ENCODE data around the gene CEACAM7. TPM values are rescaled to one million over a fixed set of nuclear protein-coding genes. Genes with fewer than 3 reads are reported as not detected.

The CEACAM7 gene
- 1 to 10 TPM; 3.7 to 7.8 (median 5.0) TPM for total RNA-seq

GRCh38 chr19:41688098-41688497 is at the start of gene CEACAM7:
TSS of gene CEACAM7 (minus strand) at chr19:41688270. CDS start at chr19:41688165, 105 bp downstream.
- no peak for DNase-seq (ENCODE audit: low spot score in 2 of 2)
- no peak for TF ChIP-seq POLR2A (IDR thresholded peaks at IDR 0.05)
- TF ChIP-seq CTCF (IDR thresholded peaks at IDR 0.05), result no peak
- intact Hi-C loops (cut with DNase I; ENCODE audit: low total_unique reads), result no loop called here
- no peak within 1 kb of the TSS for H3K4me3 ChIP-seq (ENCODE audit: low read depth, poor library complexity, severe bottlenecking)
- 67 to 70% methylated on average over 1 of the region's 1 CpG for WGBS, 2 donors

- intact Hi-C loops (cut with DNase I; ENCODE audit: low total_unique reads), result no loop called here
- H3K4me3 ChIP-seq (ENCODE audit: low read depth, poor library complexity, severe bottlenecking), result no peak overlapping the region
- DNase-seq (ENCODE audit: low spot score in 2 of 2), result no peak
- WGBS, 2 donors, result 74 to 82% methylated on average over 5 of the region's 5 CpGs
- TF ChIP-seq CTCF (IDR thresholded peaks at IDR 0.05) (no peak), POLR2A (IDR thresholded peaks at IDR 0.05) (no peak)
These were observed 47.1 kb upstream of the CEACAM7 start for GRCh38 chr19:41735071-41735600.

GRCh38 chr19:41734585-41734984 is 46.5 kb upstream of the CEACAM7 start:
- no peak for TF ChIP-seq CTCF (IDR thresholded peaks at IDR 0.05)
- no peak for TF ChIP-seq POLR2A (IDR thresholded peaks at IDR 0.05)
- intact Hi-C loops (cut with DNase I; ENCODE audit: low total_unique reads), result no loop called here
- no peak overlapping the region for H3K4me3 ChIP-seq (ENCODE audit: low read depth, poor library complexity, severe bottlenecking)
- no peak for DNase-seq (ENCODE audit: low spot score in 2 of 2)
- 64 to 68% methylated on average over 3 of the region's 3 CpGs for WGBS, 2 donors

GRCh38 chr19:41734156-41734555 is 46.1 kb upstream of the CEACAM7 start:
- TF ChIP-seq POLR2A (IDR thresholded peaks at IDR 0.05) (no peak), CTCF (IDR thresholded peaks at IDR 0.05) (no peak)
- intact Hi-C loops (cut with DNase I; ENCODE audit: low total_unique reads), result no loop called here
- 72% methylated on average over 4 of the region's 4 CpGs for WGBS, 2 donors
- DNase-seq (ENCODE audit: low spot score in 2 of 2), result no peak
- H3K4me3 ChIP-seq (ENCODE audit: low read depth, poor library complexity, severe bottlenecking), result no peak overlapping the region

GRCh38 chr19:41726493-41726892 is 38.4 kb upstream of the CEACAM7 start:
- DNase-seq (ENCODE audit: low spot score in 2 of 2), result no peak
- TF ChIP-seq CTCF (IDR thresholded peaks at IDR 0.05) (no peak), POLR2A (IDR thresholded peaks at IDR 0.05) (no peak)
- 31 to 39% methylated on average over 5 of the region's 5 CpGs for WGBS, 2 donors
- no peak overlapping the region for H3K4me3 ChIP-seq (ENCODE audit: low read depth, poor library complexity, severe bottlenecking)
- intact Hi-C loops (cut with DNase I; ENCODE audit: low total_unique reads), result no loop called here

- peak in 1 of 2 donors; percentile 61 for DNase-seq (ENCODE audit: low spot score in 2 of 2)
- H3K4me3 ChIP-seq (ENCODE audit: low read depth, poor library complexity, severe bottlenecking), result no peak overlapping the region
- TF ChIP-seq POLR2A (IDR thresholded peaks at IDR 0.05), result no peak
- no peak for TF ChIP-seq CTCF (IDR thresholded peaks at IDR 0.05)
- intact Hi-C loops (cut with DNase I; ENCODE audit: low total_unique reads), result no loop called here
- WGBS, 2 donors, result 78 to 85% methylated on average over 3 of the region's 3 CpGs
These were observed 32.0 kb upstream of the CEACAM7 start for GRCh38 chr19:41720103-41720502.
